BJ (cell line): ENCODE measurements around the gene HIPK2. TPM values are rescaled to one million over a fixed set of nuclear protein-coding genes. Genes with fewer than 3 reads are reported as not detected.

Experiments used
- CTCF ChIA-PET: fragments of 350-600 bp; formaldehyde crosslinking; extraction: SDS; loops from one replicate; lab custom pipeline; 2021; ENCODE audit warnings: antibody characterized with exemption, inconsistent platforms; lab: Yijun Ruan, JAX
- POLR2A ChIA-PET: fragments of 300-600 bp; sonication (Branson Sonifier 250); formaldehyde crosslinking; extraction: SDS; loops from one replicate; lab custom pipeline; 2021; ENCODE audit warnings: antibody characterized with exemption; lab: Charles Lee
- DNase-seq: peaks from one replicate; pipeline ENCODE4 v3.0.0-alpha.2; 2011; ENCODE audit warnings: low read depth
- H3K27me3 ChIP-seq: 2 replicates; pipeline ENCODE4 v1.6.0; 2011; ENCODE audit warnings: low read length; ENCODE audit not compliant: control insufficient read depth, insufficient read depth
- H3K36me3 ChIP-seq: 2 replicates; pipeline ENCODE4 v1.5.1; 2011; ENCODE audit warnings: low read length; ENCODE audit not compliant: control insufficient read depth, insufficient read depth
- H3K4me3 ChIP-seq: 2 replicates; pipeline ENCODE4 v1.5.1; 2011; ENCODE audit warnings: low read depth, mild to moderate bottlenecking, control low read depth, low read length
- polyA plus RNA-seq: library from polyadenylated mRNA; depleted of rRNA; stranded (reverse); fragments of >200 nt; gene quantifications from 2 replicates; pipeline ENCODE4 v1.2.3, GENCODE V29; 2011
- TF ChIP-seq, protein P1 (sequence below): IDR thresholded peaks from 2 replicates; pipeline ENCODE4 v1.5.1; 2011; ENCODE audit warnings: low read depth, mild to moderate bottlenecking, control low read depth, inconsistent platforms, low read length, moderate library complexity; ENCODE audit not compliant: insufficient read depth

Gene HIPK2
- polyA plus RNA-seq, 1 experiment: 3.6 TPM

DNA sequence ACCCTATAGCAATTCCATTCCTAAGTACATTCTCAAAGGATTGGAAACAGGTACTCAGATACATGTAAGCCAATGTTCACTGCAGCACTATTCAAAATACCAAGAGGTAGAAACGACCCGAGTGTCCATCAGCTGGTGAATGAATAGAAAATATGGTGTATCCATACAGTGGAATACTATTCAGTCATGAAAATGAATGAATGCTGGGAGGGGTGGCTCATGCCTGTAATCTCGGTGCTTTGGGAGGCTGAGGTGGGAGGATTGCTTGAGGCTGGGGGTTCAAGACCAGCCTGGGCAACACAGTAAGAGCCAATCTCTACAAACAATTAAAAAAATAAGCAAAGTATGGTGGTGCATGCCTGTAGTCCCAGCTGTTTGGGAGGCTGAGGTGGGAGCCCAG is 191.5 kb downstream of the HIPK2 start:
- Histone ChIP-seq H3K36me3 (peaks cover 7% of the 10 kb centered on the region), H3K27me3 (no peaks in the 10 kb centered on the region), H3K4me3 (no peak overlapping the region)
- ChIA-PET CTCF (interaction anchor here (1.1 to 2.5 kb wide), 2 partner anchors 16 to 416 kb away, joined by 3 to 7 read pairs; no protein-coding TSS in a partner anchor), POLR2A (no interaction called here)
- no peak for DNase-seq
- TF ChIP-seq, protein P1, sequence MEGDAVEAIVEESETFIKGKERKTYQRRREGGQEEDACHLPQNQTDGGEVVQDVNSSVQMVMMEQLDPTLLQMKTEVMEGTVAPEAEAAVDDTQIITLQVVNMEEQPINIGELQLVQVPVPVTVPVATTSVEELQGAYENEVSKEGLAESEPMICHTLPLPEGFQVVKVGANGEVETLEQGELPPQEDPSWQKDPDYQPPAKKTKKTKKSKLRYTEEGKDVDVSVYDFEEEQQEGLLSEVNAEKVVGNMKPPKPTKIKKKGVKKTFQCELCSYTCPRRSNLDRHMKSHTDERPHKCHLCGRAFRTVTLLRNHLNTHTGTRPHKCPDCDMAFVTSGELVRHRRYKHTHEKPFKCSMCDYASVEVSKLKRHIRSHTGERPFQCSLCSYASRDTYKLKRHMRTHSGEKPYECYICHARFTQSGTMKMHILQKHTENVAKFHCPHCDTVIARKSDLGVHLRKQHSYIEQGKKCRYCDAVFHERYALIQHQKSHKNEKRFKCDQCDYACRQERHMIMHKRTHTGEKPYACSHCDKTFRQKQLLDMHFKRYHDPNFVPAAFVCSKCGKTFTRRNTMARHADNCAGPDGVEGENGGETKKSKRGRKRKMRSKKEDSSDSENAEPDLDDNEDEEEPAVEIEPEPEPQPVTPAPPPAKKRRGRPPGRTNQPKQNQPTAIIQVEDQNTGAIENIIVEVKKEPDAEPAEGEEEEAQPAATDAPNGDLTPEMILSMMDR: no peak

DNA sequence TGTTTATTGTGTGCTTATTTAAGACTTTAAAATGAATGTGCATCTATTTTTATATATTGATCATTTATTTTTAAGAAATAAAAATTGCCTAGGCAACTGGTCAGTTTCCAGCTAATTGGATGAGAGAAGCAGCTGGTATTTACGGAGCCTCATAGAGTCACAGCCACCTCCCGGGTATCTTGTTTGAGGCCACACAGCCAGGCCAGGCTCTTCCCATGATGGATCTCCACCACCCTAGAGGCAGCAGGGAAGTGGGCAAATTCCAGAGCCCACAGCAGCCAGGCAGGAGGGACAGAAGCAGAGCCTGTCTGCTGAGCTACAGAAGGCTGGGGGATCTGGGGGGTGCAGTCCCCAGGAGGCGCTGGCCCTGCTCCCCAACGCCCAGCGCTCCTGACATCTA is 192.8 kb downstream of the HIPK2 start:
- no peak for DNase-seq
- no peaks in the 10 kb centered on the region for H3K27me3 ChIP-seq
- TF ChIP-seq, protein P1: no peak
- ChIA-PET CTCF (interaction anchor here (0.8 to 2.5 kb wide), 2 partner anchors 17 to 35 kb away, joined by 3 to 7 read pairs; no protein-coding TSS in a partner anchor), POLR2A (no interaction called here)
- H3K4me3 ChIP-seq: no peak overlapping the region
- peaks cover 8% of the 10 kb centered on the region for H3K36me3 ChIP-seq

DNA sequence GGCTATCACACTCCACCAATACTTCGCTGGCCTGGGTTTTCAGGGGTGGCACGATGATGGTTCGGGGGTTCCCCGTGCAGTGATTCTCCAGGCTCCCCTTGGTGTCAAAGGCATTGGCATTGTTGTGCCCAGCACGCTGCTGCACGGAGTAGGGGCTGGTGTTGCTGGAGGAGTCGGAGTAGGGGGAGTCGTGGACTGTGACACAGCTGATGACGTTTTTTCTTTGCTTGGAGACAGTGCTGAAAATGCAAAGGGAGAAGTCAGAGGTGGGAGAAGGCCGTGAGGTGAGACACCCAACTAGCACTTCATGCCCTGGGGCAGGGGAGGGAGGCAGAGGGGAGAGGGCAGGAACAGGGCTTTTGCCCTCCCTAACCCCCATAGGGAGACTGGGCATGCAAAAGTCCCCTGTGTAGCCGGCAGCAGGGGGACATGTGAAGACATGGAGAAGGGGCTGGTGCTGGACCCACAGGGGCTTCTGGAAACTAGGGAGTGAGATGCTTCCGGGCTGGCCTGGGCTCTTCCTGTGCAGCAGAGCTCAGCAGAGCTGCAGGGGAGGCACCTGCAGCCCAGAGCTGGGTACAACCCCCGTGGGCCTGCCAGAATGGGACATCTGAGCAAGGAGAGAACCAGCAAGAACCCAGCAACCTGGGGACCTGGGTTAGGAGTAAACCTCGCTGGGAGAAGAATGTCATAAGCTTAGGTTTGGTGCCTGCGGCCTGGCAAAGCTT is 193.8 kb downstream of the HIPK2 start:
- ChIA-PET CTCF (interaction anchor here (0.8 to 2.5 kb wide), 2 partner anchors 18 to 36 kb away, joined by 3 to 7 read pairs; no protein-coding TSS in a partner anchor), POLR2A (no interaction called here)
- no peak overlapping the region for H3K4me3 ChIP-seq
- peaks cover 8% of the 10 kb centered on the region for H3K36me3 ChIP-seq
- TF ChIP-seq, protein P1: no peak
- DNase-seq: no peak
- H3K27me3 ChIP-seq: no peaks in the 10 kb centered on the region

DNA sequence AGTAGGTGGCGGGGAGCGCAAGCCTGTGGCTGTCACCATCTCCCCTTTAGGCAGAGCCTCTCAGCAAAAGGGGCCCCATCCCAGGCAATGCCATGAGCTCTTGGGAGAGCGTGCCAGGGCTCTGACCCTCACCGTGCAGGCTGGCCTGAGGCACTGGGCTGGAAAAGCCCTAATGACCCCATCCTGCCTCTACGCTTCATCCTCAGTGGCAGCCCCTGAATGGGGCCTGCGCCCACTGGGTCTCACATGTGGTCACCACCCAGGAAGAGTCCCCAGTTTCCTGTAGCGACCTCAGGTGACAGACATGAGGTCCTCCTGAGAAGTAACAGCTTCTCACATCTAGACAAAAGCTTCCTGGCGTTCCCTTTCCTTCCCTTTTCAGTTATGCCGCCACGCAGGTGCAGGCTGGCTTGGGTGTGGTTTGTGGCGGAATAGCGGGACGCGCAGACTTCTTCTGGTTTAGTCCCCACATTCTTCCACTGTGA is 195.1 kb downstream of the HIPK2 start:
- Histone ChIP-seq H3K4me3 (no peak overlapping the region), H3K36me3 (peaks cover 8% of the 10 kb centered on the region), H3K27me3 (no peaks in the 10 kb centered on the region)
- TF ChIP-seq, protein P1: no peak
- ChIA-PET CTCF (interaction anchor here (0.5 to 1.4 kb wide), 2 partner anchors 83 to 288 kb away, joined by 3 read pairs; no protein-coding TSS in a partner anchor), POLR2A (no interaction called here)
- no peak for DNase-seq

DNA sequence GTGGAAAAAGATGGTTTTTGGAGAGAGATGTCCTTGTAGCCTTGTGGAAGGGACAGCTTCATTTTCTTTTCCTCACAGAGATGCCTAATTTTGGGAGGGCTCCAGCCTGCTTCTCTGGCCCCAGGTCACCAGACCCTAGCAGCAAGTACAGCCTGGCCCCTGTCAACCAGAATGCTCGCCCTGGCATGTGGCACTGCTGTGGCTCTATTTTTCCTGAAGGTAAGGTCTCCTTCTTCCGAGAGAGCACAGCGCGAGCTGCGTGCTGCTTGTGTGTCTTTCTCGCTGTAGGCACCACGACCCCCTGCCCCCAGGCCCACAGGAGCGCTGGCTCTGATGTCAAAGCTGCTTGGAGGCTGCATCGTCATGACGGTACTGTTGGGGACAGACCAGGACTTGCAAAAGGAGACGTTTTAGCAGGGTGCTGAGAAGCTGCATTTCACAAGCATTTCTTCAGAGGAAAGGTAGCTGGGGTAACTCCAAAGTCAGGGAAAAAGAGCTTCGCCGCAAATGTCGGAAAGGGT is 195.6 kb downstream of the HIPK2 start:
- CTCF ChIA-PET: interaction anchor here (1.4 kb wide), 1 partner anchor 82 kb away, joined by 3 read pairs; no protein-coding TSS in a partner anchor

More for the DNA sequence above, 195.6 kb downstream of the HIPK2 start:
- H3K27me3 ChIP-seq: no peaks in the 10 kb centered on the region
- no peak for DNase-seq
- TF ChIP-seq, protein P1: no peak
- no peak overlapping the region for H3K4me3 ChIP-seq
- POLR2A ChIA-PET: no interaction called here
- H3K36me3 ChIP-seq: peaks cover 8% of the 10 kb centered on the region
